ENCODE results near the gene FRRS1L. TPM values are rescaled to one million over a fixed set of nuclear protein-coding genes. Genes with fewer than 3 reads are reported as not detected.

FRRS1L gene
- polyA plus RNA-seq, 1 experiment: 0.04 TPM

DNA sequence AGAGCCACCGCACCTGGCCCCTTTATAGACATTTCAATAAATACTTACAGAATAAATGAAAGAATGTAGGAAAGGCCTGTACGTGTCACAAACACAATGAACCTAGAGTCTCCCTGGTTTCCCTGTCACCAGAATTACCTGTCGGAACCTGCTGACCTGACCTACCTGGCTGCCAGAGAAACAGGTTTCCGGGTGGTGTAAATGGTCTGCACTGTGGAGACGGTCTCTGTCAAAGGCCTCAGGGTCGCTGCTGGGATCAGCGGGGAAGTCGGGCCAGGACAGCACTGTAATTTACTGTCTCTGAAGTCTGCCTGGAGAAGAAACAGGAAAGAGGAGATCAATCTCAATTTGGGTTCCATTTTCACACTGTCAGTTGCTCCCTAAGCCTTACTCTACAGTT is 9.3 kb upstream of the FRRS1L start:
- POLR2A ChIA-PET: no interaction called here
- H3K27me3 ChIP-seq (ENCODE audit: control insufficient read depth, insufficient read depth, low read length): peaks cover 1% of the 10 kb centered on the region; the same call in 1 of the 2 replicates
- no peak overlapping the region for H3K4me3 ChIP-seq (ENCODE audit: low read depth, low read length)
- TF ChIP-seq, protein P1, sequence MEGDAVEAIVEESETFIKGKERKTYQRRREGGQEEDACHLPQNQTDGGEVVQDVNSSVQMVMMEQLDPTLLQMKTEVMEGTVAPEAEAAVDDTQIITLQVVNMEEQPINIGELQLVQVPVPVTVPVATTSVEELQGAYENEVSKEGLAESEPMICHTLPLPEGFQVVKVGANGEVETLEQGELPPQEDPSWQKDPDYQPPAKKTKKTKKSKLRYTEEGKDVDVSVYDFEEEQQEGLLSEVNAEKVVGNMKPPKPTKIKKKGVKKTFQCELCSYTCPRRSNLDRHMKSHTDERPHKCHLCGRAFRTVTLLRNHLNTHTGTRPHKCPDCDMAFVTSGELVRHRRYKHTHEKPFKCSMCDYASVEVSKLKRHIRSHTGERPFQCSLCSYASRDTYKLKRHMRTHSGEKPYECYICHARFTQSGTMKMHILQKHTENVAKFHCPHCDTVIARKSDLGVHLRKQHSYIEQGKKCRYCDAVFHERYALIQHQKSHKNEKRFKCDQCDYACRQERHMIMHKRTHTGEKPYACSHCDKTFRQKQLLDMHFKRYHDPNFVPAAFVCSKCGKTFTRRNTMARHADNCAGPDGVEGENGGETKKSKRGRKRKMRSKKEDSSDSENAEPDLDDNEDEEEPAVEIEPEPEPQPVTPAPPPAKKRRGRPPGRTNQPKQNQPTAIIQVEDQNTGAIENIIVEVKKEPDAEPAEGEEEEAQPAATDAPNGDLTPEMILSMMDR (IDR thresholded peaks at IDR 0.05; ENCODE audit: insufficient read depth, low read depth, low read length): no peak
- no peak for DNase-seq (ENCODE audit: low read depth)
- H3K36me3 ChIP-seq (ENCODE audit: control insufficient read depth, insufficient read depth, low read length): no peaks in the 10 kb centered on the region
- CTCF ChIA-PET: no interaction called here

DNA sequence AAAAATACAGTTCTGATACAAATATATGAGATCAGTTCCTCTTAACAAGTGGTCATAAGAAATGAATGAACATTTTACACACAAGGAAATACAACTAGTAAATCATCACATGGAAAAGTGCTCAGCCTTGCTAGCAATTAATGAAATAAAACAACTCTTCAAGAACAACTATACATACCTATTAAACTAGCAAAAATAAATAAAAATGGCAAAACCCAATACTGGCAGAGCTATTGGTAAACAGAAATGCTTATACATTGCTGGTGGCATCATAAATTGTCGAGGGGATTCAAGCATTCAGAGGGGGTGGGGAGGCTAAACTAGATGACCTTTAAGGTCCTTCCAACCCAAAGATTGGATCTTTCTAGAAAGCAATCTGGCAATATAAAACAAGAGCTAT is 5.9 kb upstream of the FRRS1L start:
- H3K27me3 ChIP-seq (ENCODE audit: control insufficient read depth, insufficient read depth, low read length): peaks cover 3% of the 10 kb centered on the region; the same call in 1 of the 2 replicates
- POLR2A ChIA-PET: no interaction called here
- CTCF ChIA-PET: interaction anchor here (0.6 to 1.3 kb wide), 2 partner anchors 11 to 51 kb away, joined by 3 to 5 read pairs; no protein-coding TSS in a partner anchor
- no peaks in the 10 kb centered on the region for H3K36me3 ChIP-seq (ENCODE audit: control insufficient read depth, insufficient read depth, low read length)
- TF ChIP-seq, protein P1 (IDR thresholded peaks at IDR 0.05; ENCODE audit: insufficient read depth, low read depth, low read length): no peak
- H3K4me3 ChIP-seq (ENCODE audit: low read depth, low read length): no peak overlapping the region
- no peak for DNase-seq (ENCODE audit: low read depth)

DNA sequence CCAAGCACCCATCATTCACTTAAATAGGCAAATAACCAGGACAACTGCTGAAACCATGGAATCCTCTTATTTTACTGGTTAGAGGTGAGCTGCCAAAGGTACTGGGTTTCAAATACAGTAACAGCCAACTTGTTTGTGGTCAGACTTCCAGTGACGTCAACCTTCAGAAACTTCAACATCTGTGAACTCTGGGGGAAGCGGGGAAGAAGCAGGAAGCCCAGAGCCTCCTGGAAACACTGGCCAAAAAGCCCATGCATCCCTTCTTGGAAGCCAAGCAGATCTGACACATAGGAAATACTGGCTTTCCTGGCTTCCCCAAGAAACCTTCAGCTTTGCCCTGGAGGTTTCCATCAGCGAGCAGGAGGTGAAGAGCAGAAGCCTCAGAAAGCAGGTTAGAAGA is 4.9 kb upstream of the FRRS1L start:
- no peak overlapping the region for H3K4me3 ChIP-seq (ENCODE audit: low read depth, low read length)
- POLR2A ChIA-PET: no interaction called here
- H3K27me3 ChIP-seq (ENCODE audit: control insufficient read depth, insufficient read depth, low read length): peaks cover 8% of the 10 kb centered on the region; the same call in 1 of the 2 replicates
- no peaks in the 10 kb centered on the region for H3K36me3 ChIP-seq (ENCODE audit: control insufficient read depth, insufficient read depth, low read length)
- TF ChIP-seq, protein P1 (IDR thresholded peaks at IDR 0.05; ENCODE audit: insufficient read depth, low read depth, low read length): no peak
- CTCF ChIA-PET: interaction anchor here (1.4 kb wide), 1 partner anchor 11 kb away, joined by 8 read pairs; no protein-coding TSS in a partner anchor
- DNase-seq (ENCODE audit: low read depth): no peak

DNA sequence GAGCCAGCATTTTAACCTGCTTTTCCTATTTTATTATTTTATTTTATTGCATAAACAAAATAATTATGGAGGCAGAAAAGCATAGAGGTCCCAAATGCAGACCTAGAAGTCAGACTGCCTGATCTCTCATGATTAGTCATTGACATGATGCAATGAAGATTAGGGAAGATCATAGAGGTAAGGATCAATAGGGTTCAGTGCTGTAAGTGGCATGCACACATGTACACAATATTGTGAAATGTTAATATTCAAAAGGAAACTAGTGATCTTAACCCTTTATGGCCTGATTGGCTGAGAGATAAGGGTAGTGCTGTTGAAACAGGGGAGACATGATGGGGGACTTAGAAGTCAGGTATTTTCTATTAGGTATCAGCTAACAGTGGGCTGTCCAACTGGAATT is 1.1 kb upstream of the FRRS1L start:
- TF ChIP-seq, protein P1 (IDR thresholded peaks at IDR 0.05; ENCODE audit: insufficient read depth, low read depth, low read length): no peak
- no peak for DNase-seq (ENCODE audit: low read depth)
- CTCF ChIA-PET: interaction anchor here (1.4 kb wide), 1 partner anchor 15 kb away, joined by 3 read pairs; no protein-coding TSS in a partner anchor

DNA sequence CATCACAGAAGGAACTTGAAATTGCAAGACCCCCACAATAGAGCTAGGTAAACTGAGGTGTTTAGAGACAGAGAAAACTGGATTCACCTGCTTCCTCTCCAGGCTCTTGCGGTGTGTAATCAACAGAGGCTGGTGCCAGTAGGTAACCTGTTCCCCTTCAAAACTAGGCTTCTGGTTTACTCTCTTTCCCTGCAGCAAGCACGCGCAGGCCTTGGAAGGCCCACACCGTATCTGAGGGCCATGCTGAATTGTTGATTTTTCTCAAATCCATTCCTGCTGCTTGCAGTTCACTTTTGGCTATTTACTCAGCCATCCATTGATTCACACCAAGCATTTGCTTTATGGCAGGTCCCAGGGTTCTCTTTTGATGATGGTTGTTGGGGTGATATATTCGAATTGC is 667 bp upstream of the FRRS1L start:
- Histone ChIP-seq H3K36me3 (ENCODE audit: control insufficient read depth, insufficient read depth, low read length) (no peaks in the 10 kb centered on the region), H3K27me3 (ENCODE audit: control insufficient read depth, insufficient read depth, low read length) (peaks cover 12% of the 10 kb centered on the region), H3K4me3 (ENCODE audit: low read depth, low read length) (no peak overlapping the region)
- CTCF ChIA-PET: interaction anchor here (1.4 kb wide), 1 partner anchor 16 kb away, joined by 3 read pairs; no protein-coding TSS in a partner anchor
- TF ChIP-seq, protein P1 (IDR thresholded peaks at IDR 0.05; ENCODE audit: insufficient read depth, low read depth, low read length): no peak
- POLR2A ChIA-PET: no interaction called here
- DNase-seq (ENCODE audit: low read depth): no peak

More for the DNA sequence above, 1.1 kb upstream of the FRRS1L start:
- no peak overlapping the region for H3K4me3 ChIP-seq (ENCODE audit: low read depth, low read length)
- POLR2A ChIA-PET: no interaction called here
- H3K36me3 ChIP-seq (ENCODE audit: control insufficient read depth, insufficient read depth, low read length): no peaks in the 10 kb centered on the region
- H3K27me3 ChIP-seq (ENCODE audit: control insufficient read depth, insufficient read depth, low read length): peaks cover 12% of the 10 kb centered on the region
